ENCODE data around the gene DNAH17.

Gene DNAH17

GRCh38 chr17:78557598-78558039, 19.6 kb downstream of the DNAH17 start:
- TF ChIP-seq ZNF664 (tag by site-specific recombination; IDR thresholded peaks at IDR 0.05) (peak; percentile 47; the same call in 1 of the 2 replicates), PRDM10 (tag by site-specific recombination; IDR thresholded peaks at IDR 0.05) (peak; percentile 64), ZNF362 (tag by site-specific recombination; IDR thresholded peaks at IDR 0.05) (peak; percentile 92; the same call in 1 of the 2 replicates), ZNF645 (tag by site-specific recombination; IDR thresholded peaks at IDR 0.05) (no peak), ZNF558 (tag by site-specific recombination; IDR thresholded peaks at IDR 0.05) (no peak), TRIM28 (IDR thresholded peaks at IDR 0.05; ENCODE audit: borderline replicate concordance, low read length) (no peak), BCL11A (tag by site-specific recombination; IDR thresholded peaks at IDR 0.05; ENCODE audit: low read depth) (peak; percentile 64; the same call in 1 of the 2 replicates), PRDM1 (tag by site-specific recombination; IDR thresholded peaks at IDR 0.05) (peak; percentile 89)
- H3K27ac ChIP-seq (ENCODE audit: extremely low read depth, low read depth, low read length): peak overlapping the region; percentile 57
- peak overlapping the region; percentile 19 for H3K4me3 ChIP-seq (ENCODE audit: low read depth, low read length)
- H3K4me1 ChIP-seq (ENCODE audit: control insufficient read depth, insufficient read depth, low read length): no peaks in the 10 kb centered on the region; the same call in 1 of the 2 replicates
- ChIA-PET CTCF (interaction anchor here (0.6 to 1.9 kb wide), 3 partner anchors 11 to 295 kb away, joined by 3 to 10 read pairs (median 3); no protein-coding TSS in a partner anchor), POLR2A (interaction anchor here (0.6 to 1.0 kb wide), 3 partner anchors 34 to 328 kb away, joined by 3 to 4 read pairs (median 3); no protein-coding TSS in a partner anchor)
- H3K9me3 ChIP-seq (ENCODE audit: control insufficient read depth, insufficient read depth, low read depth, low read length): no peaks in the 10 kb centered on the region
- no peaks in the 10 kb centered on the region for H3K36me3 ChIP-seq (ENCODE audit: control insufficient read depth in 2 of 2, insufficient read depth in 1 of 2, low read length in 2 of 2)

GRCh38 chr17:78556812-78557211, 20.4 kb downstream of the DNAH17 start:
- Histone ChIP-seq H3K4me1 (ENCODE audit: control insufficient read depth, insufficient read depth, low read length) (no peaks in the 10 kb centered on the region; the same call in 1 of the 2 replicates), H3K27ac (ENCODE audit: extremely low read depth, low read depth, low read length) (no peak overlapping the region), H3K36me3 (ENCODE audit: control insufficient read depth in 2 of 2, insufficient read depth in 1 of 2, low read length in 2 of 2) (no peaks in the 10 kb centered on the region), H3K4me3 (ENCODE audit: low read depth, low read length) (peak overlapping the region; percentile 0), H3K9me3 (ENCODE audit: control insufficient read depth, insufficient read depth, low read depth, low read length) (no peaks in the 10 kb centered on the region)
- TF ChIP-seq ZNF549 (tag by site-specific recombination; IDR thresholded peaks at IDR 0.05) (no peak), SP3 (tag by site-specific recombination; IDR thresholded peaks at IDR 0.05) (peak; percentile 22; the same call in 1 of the 2 replicates)
- POLR2A ChIA-PET: no interaction called here
- CTCF ChIA-PET: interaction anchor here (1.9 kb wide), 1 partner anchor 151 kb away, joined by 10 read pairs; no protein-coding TSS in a partner anchor

GRCh38 chr17:78555746-78556401, 21.3 kb downstream of the DNAH17 start:
- Histone ChIP-seq H3K9me3 (ENCODE audit: control insufficient read depth, insufficient read depth, low read depth, low read length) (no peaks in the 10 kb centered on the region), H3K27ac (ENCODE audit: extremely low read depth, low read depth, low read length) (no peak overlapping the region), H3K4me1 (ENCODE audit: control insufficient read depth, insufficient read depth, low read length) (no peaks in the 10 kb centered on the region; the same call in 1 of the 2 replicates), H3K36me3 (ENCODE audit: control insufficient read depth in 2 of 2, insufficient read depth in 1 of 2, low read length in 2 of 2) (no peaks in the 10 kb centered on the region), H3K4me3 (ENCODE audit: low read depth, low read length) (no peak overlapping the region)
- ChIA-PET CTCF (no interaction called here), POLR2A (no interaction called here)
- TF ChIP-seq ZNF280C (tag by site-specific recombination; IDR thresholded peaks at IDR 0.05) (no peak), ZNF473 (tag by site-specific recombination; IDR thresholded peaks at IDR 0.05) (no peak), SP2 (tag by site-specific recombination; IDR thresholded peaks at IDR 0.05) (peak; percentile 35), ZNF350 (tag by site-specific recombination; IDR thresholded peaks at IDR 0.05) (no peak), ZNF629 (tag by site-specific recombination; IDR thresholded peaks at IDR 0.05) (no peak), ZFP69B (tag by site-specific recombination; IDR thresholded peaks at IDR 0.05) (no peak), ZNF560 (tag by site-specific recombination; IDR thresholded peaks at IDR 0.05; ENCODE audit: borderline replicate concordance) (no peak), ZBTB49 (tag by site-specific recombination; IDR thresholded peaks at IDR 0.05; ENCODE audit: low read depth) (no peak), ZNF76 (tag by site-specific recombination; IDR thresholded peaks at IDR 0.05; ENCODE audit: borderline replicate concordance, low read depth) (no peak), MZF1 (tag by site-specific recombination; IDR thresholded peaks at IDR 0.05; ENCODE audit: borderline replicate concordance) (no peak)

All from HEK293 (cell line).